WTC11 (cell line): ENCODE measurements around the gene GABBR2. TPM values are rescaled to one million over a fixed set of nuclear protein-coding genes. Genes with fewer than 3 reads are reported as not detected.

Experiments used
- ATAC-seq: fragments of 200-7000 bp; cut with Tn5 transposase; 2 replicates; pipeline ENCODE4 v1.10.0; 2021; ENCODE audit warnings: mild to moderate bottlenecking, moderate library complexity
- CTCF ChIA-PET: fragments of 300-600 bp; sonication (Branson Sonifier 250); formaldehyde crosslinking; loops from one replicate; lab custom pipeline; 2021; ENCODE audit warnings: antibody characterized with exemption; lab: Charles Lee
- POLR2A ChIA-PET: fragments of 350-600 bp; sonication (Branson Sonifier 250); formaldehyde crosslinking; loops from one replicate; lab custom pipeline; 2021; ENCODE audit warnings: antibody characterized with exemption; lab: Charles Lee
- DNase-seq: peaks from one replicate; pipeline ENCODE4 v3.0.0; 2021; ENCODE audit warnings: low spot score
- H3K27ac Mint-ChIP-seq: 2 replicates; pipeline ENCODE4 v1.8.0; 2021; ENCODE audit warnings: mixed read lengths
- H3K27me3 Mint-ChIP-seq: 2 replicates; pipeline ENCODE4 v1.8.0; 2021; ENCODE audit warnings: low read depth, mild to moderate bottlenecking, moderate library complexity, mixed read lengths
- H3K36me3 Mint-ChIP-seq: 2 replicates; pipeline ENCODE4 v1.8.0; 2021; ENCODE audit warnings: mixed read lengths
- H3K4me1 Mint-ChIP-seq: 2 replicates; pipeline ENCODE4 v1.8.0; 2022; ENCODE audit warnings: mixed read lengths
- H3K4me3 Mint-ChIP-seq: 2 replicates; pipeline ENCODE4 v1.8.0; 2021; ENCODE audit warnings: mild to moderate bottlenecking, moderate library complexity, mixed read lengths
- H3K9me3 Mint-ChIP-seq: 2 replicates; pipeline ENCODE4 v1.8.0; 2021; ENCODE audit warnings: mixed read lengths
- ATF2 ChIP-seq: sonication (generic); formaldehyde crosslinking; IDR thresholded peaks from 2 replicates; pipeline ENCODE4 v1.8.1; 2022; ENCODE audit warnings: low read depth, missing genetic modification reagents, borderline replicate concordance
- ATF3 ChIP-seq: sonication (generic); formaldehyde crosslinking; conservative IDR thresholded peaks from 2 replicates; pipeline ENCODE4 v1.8.1; 2022; ENCODE audit warnings: mild to moderate bottlenecking, missing genetic modification reagents
- E2F5 ChIP-seq: sonication (generic); formaldehyde crosslinking; IDR thresholded peaks from 2 replicates; pipeline ENCODE4 v1.8.1; 2022; ENCODE audit warnings: mild to moderate bottlenecking, moderate library complexity, missing genetic modification reagents
- GRHL2 ChIP-seq: fragments of 250-450 bp; sonication (Bioruptor Pico); IDR thresholded peaks from 2 replicates; pipeline ENCODE4 v1.8.0; 2022; ENCODE audit warnings: mild to moderate bottlenecking, moderate library complexity; ENCODE audit not compliant: insufficient replicate concordance, severe bottlenecking
- PRDM15 ChIP-seq: sonication (generic); formaldehyde crosslinking; IDR thresholded peaks from 2 replicates; pipeline ENCODE4 v1.8.0; 2022; ENCODE audit warnings: missing genetic modification reagents
- SP1 ChIP-seq: sonication (generic); formaldehyde crosslinking; conservative IDR thresholded peaks from 2 replicates; pipeline ENCODE4 v1.8.1; 2022; ENCODE audit warnings: missing genetic modification reagents
- ZNF317 ChIP-seq: sonication (generic); formaldehyde crosslinking; IDR thresholded peaks from 2 replicates; pipeline ENCODE4 v1.8.1; 2023; ENCODE audit warnings: low read depth, mild to moderate bottlenecking, moderate library complexity, missing genetic modification reagents, borderline replicate concordance
- ZNF512 ChIP-seq: sonication (generic); formaldehyde crosslinking; IDR thresholded peaks from 2 replicates; pipeline ENCODE4 v1.8.1; 2022; ENCODE audit warnings: missing genetic modification reagents, borderline replicate concordance
- ZNF532 ChIP-seq: fragments of 250-450 bp; sonication (Bioruptor Pico); IDR thresholded peaks from 2 replicates; pipeline ENCODE4 v1.9.0; 2021; ENCODE audit warnings: mild to moderate bottlenecking, borderline replicate concordance
- total RNA-seq: library from RNA; stranded (reverse); gene quantifications from 3 replicates; pipeline ENCODE4 v1.2.3, GENCODE V29; 2021

The GABBR2 gene
- total RNA-seq, 1 experiment from 2014 or later = 0.92 TPM

GRCh38 chr9:98310752-98311392, 397.9 kb downstream of the GABBR2 start (continued):
- TF ChIP-seq ZNF532 (CRISPR knock-in tag) = no peak
- no peak for TF ChIP-seq ATF3 (CRISPR knock-in tag)
- TF ChIP-seq, all 79 proteins: peak for 0

- no peak overlapping the region for H3K27ac Mint-ChIP-seq
- CTCF ChIA-PET = interaction anchor here (0.6 to 1.6 kb wide), 2 partner anchors 10 to 235 kb away, joined by 4 read pairs; no protein-coding TSS in a partner anchor
- H3K4me1 Mint-ChIP-seq = peaks cover 2% of the 10 kb centered on the region; the same call in 1 of the 2 replicates
- H3K36me3 Mint-ChIP-seq = no peaks in the 10 kb centered on the region
- TF ChIP-seq ZNF317 (CRISPR knock-in tag) (no peak), PRDM15 (no peak), E2F5 (CRISPR knock-in tag) (no peak), ZNF512 (CRISPR knock-in tag) (no peak), SP1 (CRISPR knock-in tag) (no peak), GRHL2 (no peak), ATF2 (CRISPR knock-in tag) (no peak)
- POLR2A ChIA-PET = no interaction called here
- H3K4me3 Mint-ChIP-seq = no peak overlapping the region
- H3K9me3 Mint-ChIP-seq = peaks cover 5% of the 10 kb centered on the region
- H3K27me3 Mint-ChIP-seq = peaks cover 4% of the 10 kb centered on the region
- ATAC-seq = no peak
- DNase-seq = no peak
Observed at GRCh38 chr9:98306384-98307145, 402.2 kb downstream of the GABBR2 start.
